Measurements from ENCODE around the gene FBXL17.

GRCh38 chr5:107858324-107858723 lies 523.6 kb downstream of the FBXL17 start:
- no peak for TF ChIP-seq CTCF (IDR thresholded peaks at IDR 0.05; ENCODE audit: low read depth, low read length)
- TF ChIP-seq EZH2phosphoT487 (IDR thresholded peaks at IDR 0.05; ENCODE audit: low read depth) = no peak

Data from OCI-LY3 (cell line).